Hematopoietic multipotent progenitor cell treated with erythropoietin and hydrocortisone succinate and interleukin-3 and kit ligand, for 6 days (in vitro differentiated cells): Measurements from ENCODE around the gene ZNF547.

Experiments used
- DNase-seq: peaks from one replicate; pipeline ENCODE4 v3.0.0-alpha.2; 2015

ZNF547 gene

DNA sequence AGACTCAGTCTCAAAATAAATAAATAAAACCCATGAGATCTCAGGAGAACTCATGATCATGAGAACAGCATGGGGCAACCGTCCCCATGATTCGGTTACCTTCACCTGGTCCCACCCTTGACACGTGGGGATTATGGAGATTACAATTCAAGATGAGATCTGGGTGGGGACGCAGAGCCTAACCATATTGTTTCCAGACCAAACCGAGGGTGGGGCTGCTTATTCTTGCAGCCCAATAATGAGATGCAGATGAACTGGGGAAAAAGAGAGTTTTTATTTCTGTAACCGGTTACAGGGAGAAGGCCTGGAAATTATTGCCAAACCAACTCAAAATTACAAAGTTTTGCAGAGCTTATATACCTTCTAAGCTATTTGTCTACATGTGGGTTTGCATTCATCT lies 12.8 kb downstream of the ZNF547 start:
- DNase-seq = no peak

DNA sequence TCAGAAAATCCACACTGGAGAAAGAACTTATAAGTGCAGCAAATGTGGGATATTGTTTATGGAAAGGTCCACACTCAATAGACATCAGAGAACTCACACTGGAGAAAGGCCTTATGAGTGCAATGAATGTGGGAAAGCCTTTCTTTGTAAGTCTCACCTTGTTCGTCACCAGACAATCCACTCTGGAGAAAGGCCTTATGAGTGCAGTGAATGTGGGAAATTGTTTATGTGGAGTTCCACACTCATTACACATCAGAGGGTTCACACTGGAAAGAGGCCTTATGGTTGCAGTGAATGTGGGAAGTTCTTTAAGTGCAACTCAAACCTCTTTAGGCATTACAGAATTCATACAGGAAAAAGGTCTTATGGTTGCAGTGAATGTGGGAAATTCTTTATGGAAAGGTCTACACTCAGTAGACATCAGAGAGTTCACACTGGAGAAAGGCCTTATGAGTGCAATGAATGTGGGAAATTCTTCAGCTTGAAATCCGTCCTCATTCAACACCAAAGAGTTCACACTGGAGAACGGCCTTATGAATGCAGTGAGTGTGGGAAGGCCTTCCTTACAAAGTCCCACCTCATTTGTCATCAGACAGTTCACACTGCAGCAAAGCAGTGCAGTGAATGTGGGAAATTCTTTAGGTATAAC lies 14.3 kb downstream of the ZNF547 start:
- no peak for DNase-seq

DNA sequence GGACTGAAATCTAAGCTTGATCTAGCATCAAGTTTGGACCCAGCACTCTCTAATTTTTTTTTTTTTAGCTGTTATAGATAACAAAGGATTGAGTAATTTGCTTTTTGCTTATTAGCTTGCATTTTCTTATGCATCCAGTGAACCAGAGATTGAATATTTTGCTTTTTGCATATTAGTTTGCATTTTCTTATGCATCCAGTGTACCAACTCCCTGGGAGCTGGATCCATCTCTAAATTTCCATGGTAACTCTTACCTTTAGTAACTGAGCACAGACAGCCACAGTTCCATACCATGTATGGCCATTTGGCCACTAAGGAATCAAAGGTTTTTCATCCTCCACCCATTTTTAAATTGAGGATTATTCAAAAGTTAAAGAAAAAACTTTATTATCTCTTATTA lies 17.6 kb downstream of the ZNF547 start:
- no peak for DNase-seq

GRCh38 chr19:57382806-57383488 lies 19.6 kb downstream of the ZNF547 start:
- DNase-seq = no peak

DNA sequence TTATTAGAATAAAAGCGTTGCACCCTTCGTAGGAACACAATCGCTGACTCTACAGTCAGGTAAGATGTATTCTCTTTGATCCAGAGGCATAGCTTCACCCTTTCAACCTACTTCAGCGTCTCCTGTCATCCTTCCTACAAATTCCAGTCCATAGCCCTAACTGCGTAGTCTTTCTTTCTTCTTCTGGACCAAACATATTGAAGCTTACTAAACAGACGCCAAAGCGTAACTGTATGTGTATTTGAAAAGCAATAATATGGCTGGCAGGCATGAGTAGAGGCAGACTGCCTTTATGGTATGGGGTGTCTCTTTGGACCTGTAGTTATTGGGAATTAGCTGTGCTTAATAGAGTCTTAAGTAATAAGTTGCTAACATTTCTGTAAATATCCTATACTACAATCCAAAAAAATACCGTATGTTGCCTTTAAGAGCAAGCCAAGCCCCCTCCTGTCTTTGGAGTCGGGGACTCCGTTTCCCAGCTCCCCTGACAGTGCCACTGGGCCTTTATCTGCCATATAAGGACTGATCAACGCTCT lies 25.9 kb downstream of the ZNF547 start:
- no peak for DNase-seq

GRCh38 chr19:57389730-57390598 lies 26.6 kb downstream of the ZNF547 start, which contains the start of gene ZNF548:
Gene ZNF548 (plus strand): TSS chr19:57389854. CDS start chr19:57390100, 246 bp downstream.
- DNase-seq = peak; percentile 99

GRCh38 chr19:57395710-57396109 lies 32.4 kb downstream of the ZNF547 start:
- no peak for DNase-seq

DNA sequence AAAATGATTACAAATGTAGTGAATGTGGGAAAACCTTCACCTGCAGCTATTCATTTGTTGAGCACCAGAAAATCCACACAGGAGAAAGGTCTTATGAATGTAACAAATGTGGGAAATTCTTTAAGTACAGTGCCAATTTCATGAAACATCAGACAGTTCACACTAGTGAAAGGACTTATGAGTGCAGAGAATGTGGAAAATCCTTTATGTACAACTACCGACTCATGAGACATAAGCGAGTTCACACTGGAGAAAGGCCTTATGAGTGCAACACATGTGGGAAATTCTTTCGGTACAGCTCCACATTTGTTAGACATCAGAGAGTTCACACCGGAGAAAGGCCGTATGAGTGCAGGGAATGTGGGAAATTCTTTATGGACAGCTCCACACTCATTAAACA lies 35.5 kb downstream of the ZNF547 start:
- no peak for DNase-seq

GRCh38 chr19:57403737-57404563 lies 40.6 kb downstream of the ZNF547 start:
- no peak for DNase-seq

DNA sequence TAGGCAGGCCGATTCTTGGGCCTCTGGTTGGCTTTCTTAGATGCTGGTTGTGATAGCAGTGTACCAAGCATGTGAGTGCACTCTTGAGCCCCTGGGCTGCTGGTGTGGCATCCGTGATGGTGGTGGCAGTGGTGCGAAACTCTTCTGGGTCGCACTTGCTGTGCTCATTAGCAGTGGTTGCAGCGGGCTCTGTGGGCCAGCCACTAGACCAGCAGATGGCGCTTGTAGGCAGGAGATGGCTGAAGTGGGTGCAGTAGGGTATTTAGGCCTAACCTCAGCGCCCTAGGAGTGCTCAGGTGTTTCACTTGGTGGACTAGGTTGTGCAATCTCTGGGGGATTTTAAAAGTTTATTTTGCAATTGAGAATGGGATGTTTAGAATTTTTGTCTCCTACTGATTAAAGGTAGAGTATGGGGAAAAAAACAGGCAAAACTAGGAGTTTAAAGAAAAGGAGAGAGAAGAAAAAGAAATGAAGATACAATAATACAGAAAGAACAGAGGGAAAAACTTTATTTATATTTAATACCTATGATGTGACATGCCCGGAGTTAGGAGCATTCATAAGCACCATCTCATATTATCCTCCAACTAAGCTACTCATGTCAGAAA lies 43.3 kb downstream of the ZNF547 start:
- peak; percentile 89 for DNase-seq

DNA sequence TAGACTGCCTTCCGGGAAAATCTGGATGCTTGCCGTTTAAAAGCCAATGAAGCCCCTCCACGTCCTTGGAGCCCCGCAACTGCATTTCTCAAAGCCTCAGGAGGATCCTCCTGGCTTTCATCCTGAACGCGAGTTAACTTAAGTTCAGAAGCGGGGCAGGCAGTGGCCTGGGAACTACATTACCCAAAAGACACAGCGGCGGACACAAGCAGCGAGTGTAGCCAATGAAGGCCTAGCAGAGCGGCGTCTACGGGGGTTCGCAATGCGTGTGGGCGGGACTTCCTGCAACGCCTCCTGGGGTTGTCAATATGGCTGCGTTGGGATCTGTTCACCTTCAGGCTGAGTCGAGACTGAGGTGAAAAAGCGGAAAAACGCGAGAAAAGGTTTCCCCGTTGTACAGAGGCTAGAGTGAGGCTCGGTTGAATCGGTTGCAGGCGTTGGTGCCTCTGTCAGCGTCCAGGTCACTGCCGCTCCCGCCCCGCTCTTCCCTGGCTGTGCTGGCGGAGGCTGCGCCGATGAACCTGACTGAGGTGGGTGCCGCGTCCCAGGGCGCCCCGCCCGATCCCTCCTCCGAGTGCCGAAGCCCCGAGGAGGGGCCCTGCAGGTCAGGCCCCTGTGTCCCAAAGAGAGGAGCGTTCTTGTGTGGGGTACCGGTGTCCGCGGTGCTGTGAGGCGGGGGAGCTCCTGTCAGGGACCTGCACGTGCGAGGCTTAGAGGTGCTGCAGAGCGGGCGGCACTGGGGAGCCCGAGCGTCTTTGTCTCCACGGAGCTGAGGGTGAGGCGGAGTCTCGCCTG lies 47.7 kb downstream of the ZNF547 start, which contains the start of gene ZNF17:
Gene ZNF17 (plus strand): TSS at position 285 of the 795 bp plus-strand sequence. CDS start 2,455 bp downstream, outside the sequence.
- peak; percentile 99 for DNase-seq

- DNase-seq = peak; percentile 11
These were observed 56.1 kb downstream of the ZNF547 start for GRCh38 chr19:57419439-57419838.

DNA sequence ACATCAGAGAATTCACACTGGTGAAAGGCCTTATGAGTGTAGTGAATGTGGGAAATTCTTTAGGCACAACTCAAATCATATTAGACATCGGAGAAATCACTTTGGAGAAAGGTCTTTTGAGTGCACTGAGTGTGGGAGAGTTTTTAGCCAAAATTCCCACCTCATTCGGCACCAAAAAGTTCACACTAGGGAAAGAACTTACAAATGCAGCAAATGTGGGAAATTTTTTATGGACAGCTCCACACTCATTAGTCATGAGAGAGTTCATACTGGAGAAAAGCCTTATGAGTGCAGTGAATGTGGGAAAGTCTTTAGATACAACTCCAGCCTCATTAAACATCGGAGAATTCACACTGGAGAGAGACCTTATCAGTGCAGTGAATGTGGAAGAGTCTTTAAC lies 57.7 kb downstream of the ZNF547 start:
- DNase-seq = no peak
